HG03139 (cell line): Measurements from ENCODE around the gene GRHPR.
"Not testable (repeated sequence)": the region's sequence is repeated elsewhere in the genome, so short reads cannot be mapped to it uniquely, and the experiment has no call there.

Experiments
- ATAC-seq: cut with Tn5 transposase; IDR thresholded peaks from one replicate; pipeline ENCODE4 v1.9.1; 2021; ENCODE audit not compliant: unreplicated experiment

GRHPR gene

DNA sequence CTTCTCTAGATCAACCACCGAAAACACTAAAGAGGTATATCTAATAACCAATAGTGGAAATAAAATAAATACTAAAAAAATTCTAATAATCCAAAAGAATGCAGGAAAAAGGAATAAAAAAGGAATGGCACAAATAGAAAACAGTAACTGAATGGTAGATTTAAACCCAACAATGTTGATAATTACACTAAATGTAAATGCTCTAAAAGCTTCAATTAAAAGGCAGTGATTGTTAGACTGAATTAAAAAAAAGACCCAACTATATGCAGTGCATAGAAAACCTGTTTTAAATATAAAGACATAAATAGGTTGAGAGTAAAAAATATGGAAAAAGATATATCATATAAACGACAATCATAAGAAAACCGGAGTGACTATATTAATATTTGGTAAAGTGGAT lies 51.9 kb downstream of the GRHPR start:
- no peak for ATAC-seq

DNA sequence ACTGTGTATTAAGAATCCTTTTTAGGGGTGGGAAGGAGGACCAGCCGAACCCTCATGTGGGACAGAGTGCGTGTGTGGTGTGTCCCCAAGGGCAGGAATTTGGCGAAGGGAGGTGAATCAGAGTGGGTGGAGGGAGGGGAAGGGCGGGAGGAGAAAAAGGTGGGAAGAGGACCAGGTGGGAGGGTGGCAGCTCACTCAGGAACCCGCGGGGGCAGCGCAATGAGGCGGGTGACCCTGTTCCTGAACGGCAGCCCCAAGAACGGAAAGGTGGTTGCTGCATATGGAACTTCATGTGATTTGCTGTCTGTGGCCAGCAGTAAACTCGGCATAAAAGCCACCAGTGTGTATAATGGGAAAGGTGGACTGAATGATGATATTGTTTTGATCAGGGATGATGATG lies 54.4 kb downstream of the GRHPR start:
- no peak for ATAC-seq

DNA sequence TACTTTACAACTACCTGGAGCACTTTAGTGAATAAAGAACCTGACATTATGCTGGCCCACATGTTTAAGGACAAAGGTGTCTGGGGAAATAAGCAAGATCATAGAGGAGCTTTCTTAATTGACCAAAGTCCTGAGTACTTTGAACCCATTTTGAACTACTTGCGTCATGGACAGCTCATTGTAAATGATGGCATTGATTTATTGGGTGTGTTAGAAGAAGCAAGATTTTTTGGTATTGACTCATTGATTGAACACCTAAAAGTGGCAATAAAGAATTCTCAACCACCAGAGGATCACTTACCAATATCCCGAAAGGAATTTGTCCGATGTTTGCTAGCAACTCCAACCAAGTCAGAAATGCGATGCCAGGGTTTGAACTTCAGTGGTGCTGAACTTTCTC lies 54.9 kb downstream of the GRHPR start:
- ATAC-seq: not testable (repeated sequence)

DNA sequence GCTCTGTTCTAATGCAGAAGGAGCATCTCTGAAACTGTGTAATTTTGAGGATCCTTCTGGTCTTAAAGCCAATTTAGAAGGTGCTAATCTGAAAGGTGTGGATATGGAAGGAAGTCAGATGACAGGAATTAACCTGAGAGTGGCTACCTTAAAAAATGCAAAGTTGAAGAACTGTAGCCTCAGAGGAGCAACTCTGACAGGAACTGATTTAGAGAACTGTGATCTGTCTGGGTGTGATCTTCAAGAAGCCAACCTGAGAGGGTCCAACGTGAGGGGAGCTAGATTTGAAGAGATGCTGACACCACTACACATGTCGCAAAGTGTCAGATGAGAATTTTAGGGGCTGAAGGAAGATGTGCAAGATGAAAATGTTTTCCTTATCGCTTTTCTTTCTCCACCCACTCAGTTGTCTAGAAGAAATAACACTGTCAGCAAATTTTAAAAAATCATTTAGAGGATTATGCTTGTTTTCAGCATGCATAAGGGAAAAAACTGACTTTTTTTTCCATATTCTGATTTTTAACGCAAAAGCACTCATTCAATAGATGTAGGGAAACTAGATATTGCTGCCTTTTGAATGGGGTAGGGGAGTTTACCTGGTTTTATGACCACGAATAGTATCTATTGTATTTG lies 55.6 kb downstream of the GRHPR start:
- not testable (repeated sequence) for ATAC-seq

DNA sequence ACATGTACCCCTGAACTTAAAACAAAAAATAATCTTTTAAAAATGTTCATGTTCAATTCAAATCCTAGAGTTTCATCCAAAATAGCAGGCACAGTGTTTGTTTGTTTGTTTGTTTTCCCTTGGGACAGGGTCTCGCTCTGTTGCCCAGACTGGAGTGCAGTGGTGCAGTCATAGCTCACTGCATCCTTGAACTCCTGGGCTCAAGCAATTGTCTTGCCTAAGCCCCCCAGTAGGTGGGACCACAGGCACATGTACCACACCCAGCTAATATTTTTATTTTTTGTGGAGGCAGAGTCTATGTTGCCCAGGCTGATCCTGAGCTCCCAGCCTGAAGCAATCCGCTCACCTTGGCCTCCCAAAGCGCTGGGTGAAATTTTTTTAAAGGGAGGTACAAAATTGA lies 58.3 kb downstream of the GRHPR start:
- ATAC-seq: no peak

DNA sequence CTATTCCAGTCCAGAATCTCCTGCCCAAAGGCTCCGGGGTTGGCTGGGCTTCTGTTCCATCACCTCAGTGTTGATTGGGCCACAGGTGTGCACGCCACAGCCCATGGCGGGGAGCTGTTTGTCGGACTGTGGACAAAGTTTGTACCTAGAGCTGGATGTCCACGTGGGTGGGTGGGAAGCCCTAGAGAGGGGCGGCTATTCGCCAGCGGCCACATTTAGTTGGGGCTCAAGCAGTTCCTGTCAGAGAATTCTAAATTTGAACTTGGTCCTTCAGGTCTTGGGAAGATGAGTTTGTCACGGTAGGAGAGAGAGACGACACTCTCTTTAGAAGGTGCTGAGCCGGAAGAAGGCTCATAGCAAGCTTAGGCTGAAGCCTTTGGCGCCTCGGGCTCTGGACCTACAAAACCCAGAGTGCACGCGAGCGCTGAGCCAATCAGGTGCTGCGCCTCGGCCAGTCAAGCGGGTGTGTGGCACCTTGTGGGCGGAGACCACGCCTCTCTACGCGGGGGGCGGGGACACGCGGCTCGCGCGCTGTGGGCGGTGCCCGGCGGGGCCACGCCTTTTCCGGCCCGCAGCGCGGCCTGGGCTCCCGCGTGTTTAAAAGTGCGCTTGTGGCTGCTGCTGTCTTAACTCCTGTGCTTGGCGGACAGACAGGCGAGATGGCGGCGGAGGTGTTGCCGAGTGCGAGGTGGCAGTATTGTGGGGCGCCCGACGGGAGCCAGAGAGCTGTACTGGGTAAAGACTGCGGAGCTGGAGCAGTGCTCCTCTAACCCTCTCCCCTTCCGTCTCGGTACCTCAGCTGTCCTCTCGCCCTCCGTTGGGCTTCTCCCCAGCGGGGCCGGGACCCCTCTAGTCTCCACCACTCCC lies 63.1 kb downstream of the GRHPR start, which contains the start of gene POLR1E:
Gene POLR1E (plus strand): TSS at position 560 of the 867 bp plus-strand sequence. CDS start 100 bp downstream, at position 660.
- ATAC-seq: peak; percentile 98

DNA sequence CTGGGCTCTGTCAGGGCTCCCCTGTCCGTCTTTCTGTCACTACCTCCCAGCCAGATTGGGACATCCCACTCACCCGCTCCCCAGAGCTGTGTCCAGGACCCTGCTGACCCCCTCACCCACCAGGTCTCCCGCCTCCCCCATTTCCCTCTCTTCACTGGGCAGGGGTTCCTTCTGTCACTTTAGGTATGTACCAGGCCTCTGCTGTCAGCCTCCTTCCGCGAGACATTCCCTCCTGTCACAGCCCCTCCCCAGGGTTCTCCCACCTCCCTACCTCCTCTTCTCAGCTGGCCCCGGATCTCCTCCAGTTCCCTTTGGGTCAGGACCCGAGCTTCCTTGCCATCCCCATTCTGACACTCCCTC lies 63.7 kb downstream of the GRHPR start:
- ATAC-seq: no peak
